A549 (cell line): ENCODE measurements around the gene TJP1. TPM values are rescaled to one million over a fixed set of nuclear protein-coding genes. Genes with fewer than 3 reads are reported as not detected.

Source experiments
- ATAC-seq, 2 experiments: fragments of 200-7000 bp in 1 of 2; fragments of >200 bp in 1 of 2; cut with Nextera tagmentation in 1 of 2; cut with Tn5 transposase in 1 of 2; 3 replicates each; pipeline versions ENCODE4 v1.8.0 to v1.9.1; 2018 to 2020; ENCODE audit warnings: mild to moderate bottlenecking in 1 of 2, moderate library complexity in 1 of 2
- CTCF ChIA-PET: fragments of 300-600 bp; sonication (Branson Sonifier 250); formaldehyde crosslinking; extraction: SDS; loops from one replicate; lab custom pipeline; 2021; ENCODE audit warnings: antibody characterized with exemption, inconsistent platforms; lab: Yijun Ruan, JAX
- POLR2A ChIA-PET: fragments of 350-600 bp; formaldehyde crosslinking; extraction: SDS; loops from one replicate; lab custom pipeline; 2021; ENCODE audit warnings: antibody characterized with exemption, inconsistent platforms; lab: Yijun Ruan, JAX
- DNase-seq, 2 experiments: peaks; one replicate each; pipeline versions ENCODE4 v3.0.0 to v3.0.0-alpha.2; 2011 to 2016; ENCODE audit warnings: low read depth in 1 of 2, low spot score in 1 of 2
- FAIRE-seq: peaks from 2 replicates; lab custom pipeline; 2011; peaks lifted over from hg19 to GRCh38; lab: Jason Lieb, UNC
- H3K27ac ChIP-seq, 2 experiments: fragments of >200 bp; sonication (Bioruptor Twin); formaldehyde crosslinking; 3 replicates each; pipeline ENCODE4 v1.5.1; 2016 to 2017
- H3K4me1 ChIP-seq: fragments of >200 bp; sonication (Bioruptor Twin); formaldehyde crosslinking; 3 replicates; pipeline ENCODE4 v1.6.1; 2016
- H3K4me2 ChIP-seq: fragments of >200 bp; sonication (Bioruptor Twin); formaldehyde crosslinking; 3 replicates; pipeline ENCODE4 v1.6.1; 2016
- H3K4me3 ChIP-seq: fragments of >200 bp; sonication (Bioruptor Twin); formaldehyde crosslinking; 3 replicates; pipeline ENCODE4 v1.5.1; 2016
- H3K9me3 ChIP-seq: fragments of >200 bp; sonication (Bioruptor Twin); formaldehyde crosslinking; 3 replicates; pipeline ENCODE4 v1.6.1; 2016
- CBX2 ChIP-seq: fragments of 200-600 bp; sonication (generic); IDR thresholded peaks from 2 replicates; pipeline ENCODE4 v1.6.1; 2016; ENCODE audit warnings: low read depth, mild to moderate bottlenecking, borderline replicate concordance
- CHD2 ChIP-seq: fragments of 150-350 bp; IDR thresholded peaks from 2 replicates; pipeline ENCODE4 v1.6.1; 2014; ENCODE audit warnings: low read length; ENCODE audit not compliant: partially characterized antibody
- EHMT2 ChIP-seq: fragments of 200-600 bp; sonication (generic); IDR thresholded peaks from 2 replicates; pipeline ENCODE4 v1.6.1; 2016; ENCODE audit warnings: antibody characterized with exemption, low read depth, mild to moderate bottlenecking, moderate library complexity
- EP300 ChIP-seq, 2 experiments: fragments of >200 bp; sonication (Bioruptor Twin); formaldehyde crosslinking; IDR thresholded peaks; 2 replicates in 1 of 2; 3 replicates in 1 of 2; pipeline ENCODE4 v1.6.1; 2016 to 2017
- FOSL2 ChIP-seq, 2 experiments: fragments of 450-650 bp in 1 of 2; fragments of >200 bp in 1 of 2; sonication (Bioruptor Twin) in 1 of 2; formaldehyde crosslinking; IDR thresholded peaks; 2 replicates each; pipeline versions ENCODE4 v1.5.0 to v1.6.1; 2016 to 2020; ENCODE audit warnings: mild to moderate bottlenecking in 1 of 2, moderate library complexity in 1 of 2
- HOXB13 ChIP-seq: fragments of 250-450 bp; sonication (Bioruptor Pico); IDR thresholded peaks from 2 replicates; pipeline ENCODE4 v1.5.0; 2020; ENCODE audit warnings: low read depth, mild to moderate bottlenecking, moderate library complexity
- HOXB5 ChIP-seq: fragments of 250-450 bp; sonication (Bioruptor Pico); IDR thresholded peaks from 2 replicates; pipeline ENCODE4 v1.5.0; 2020; ENCODE audit warnings: mild to moderate bottlenecking, moderate library complexity
- MYC ChIP-seq: IDR thresholded peaks from 2 replicates; pipeline ENCODE4 v1.6.1; 2012; ENCODE audit warnings: mild to moderate bottlenecking, inconsistent platforms, low read length, improper control_type of control experiment, borderline replicate concordance
- NFE2L2 ChIP-seq: fragments of 150-350 bp; conservative IDR thresholded peaks from 2 replicates; pipeline ENCODE4 v1.6.1; 2014; ENCODE audit warnings: low read length
- POLR2AphosphoS2 ChIP-seq: conservative IDR thresholded peaks from 2 replicates; pipeline ENCODE4 v1.6.1; 2012; ENCODE audit warnings: low read length, improper control_type of control experiment, inconsistent platforms
- RAD21 ChIP-seq, 2 experiments: fragments of >200 bp in 1 of 2; sonication (Bioruptor Twin) in 1 of 2; formaldehyde crosslinking in 1 of 2; IDR thresholded peaks in 1 of 2; conservative IDR thresholded peaks in 1 of 2; 2 replicates in 1 of 2; 3 replicates in 1 of 2; pipeline ENCODE4 v1.6.1; 2012 to 2018; ENCODE audit warnings: inconsistent platforms in 1 of 2
- RCOR1 ChIP-seq: fragments of 150-350 bp; IDR thresholded peaks from 2 replicates; pipeline ENCODE4 v1.6.1; 2014; ENCODE audit warnings: antibody characterized with exemption, low read length, low read depth
- RFX5 ChIP-seq: fragments of 450-650 bp; IDR thresholded peaks from 2 replicates; pipeline ENCODE4 v1.7.1; 2014; ENCODE audit warnings: antibody characterized with exemption, mild to moderate bottlenecking, moderate library complexity
- RNF2 ChIP-seq: fragments of 200-600 bp; sonication (generic); IDR thresholded peaks from 2 replicates; pipeline ENCODE4 v1.6.1; 2016; ENCODE audit warnings: low read depth, mild to moderate bottlenecking, antibody characterized with exemption, moderate library complexity, borderline replicate concordance
- SMC3 ChIP-seq: fragments of >200 bp; sonication (Bioruptor Twin); formaldehyde crosslinking; IDR thresholded peaks from 3 replicates; pipeline ENCODE4 v1.6.1; 2018; ENCODE audit warnings: inconsistent platforms
- ZNF302 ChIP-seq: fragments of 250-450 bp; sonication (Bioruptor Pico); IDR thresholded peaks from 2 replicates; pipeline ENCODE4 v1.9.0; 2021; ENCODE audit warnings: inconsistent platforms, mild to moderate bottlenecking, moderate library complexity
- WGBS: methylation state at CpG from one replicate; pipeline ENCODE4 v1.1.6; 2017; ENCODE audit errors: missing lambda C conversion rate; 5-methylcytosine and 5-hydroxymethylcytosine counted together
- polyA plus RNA-seq, 4 experiments: library from polyadenylated mRNA; depleted of rRNA in 3 of 4; stranded (reverse); fragments of >200 nt; fragmentation: RNase III in 1 of 4; extraction: RNeasy Plus Mini Kit Qiagen cat#74134 plus additional on column Dnase treatment in 1 of 4; gene quantifications; 2 replicates in 3 of 4; 3 replicates in 1 of 4; pipeline ENCODE4 v1.2.3, GENCODE V29; 2011 to 2017
- TF ChIP-seq, protein P1 (sequence below): fragments of 450-650 bp; IDR thresholded peaks from 2 replicates; pipeline ENCODE4 v1.6.1; 2014; ENCODE audit warnings: antibody characterized with exemption
- TF ChIP-seq, protein P2 (sequence below): IDR thresholded peaks from 2 replicates; pipeline ENCODE4 v1.6.1; 2012; ENCODE audit warnings: low read depth, borderline replicate concordance
- TF ChIP-seq, protein P3 (sequence below): fragments of 250-450 bp; sonication (Bioruptor Pico); IDR thresholded peaks from 2 replicates; pipeline ENCODE4 v1.5.0; 2021; ENCODE audit warnings: mild to moderate bottlenecking, moderate library complexity, borderline replicate concordance
- TF ChIP-seq, protein P4 (sequence below): IDR thresholded peaks from 2 replicates; pipeline ENCODE4 v1.6.1; 2012
- TF ChIP-seq, protein P5 (sequence below): fragments of >200 bp; sonication (Bioruptor Twin); formaldehyde crosslinking; IDR thresholded peaks from 3 replicates; pipeline ENCODE4 v1.6.1; 2016

TJP1 gene
- polyA plus RNA-seq, 2 of the 4 experiments (the other 2 are of a cell fraction): 55.0 to 179 TPM

DNA sequence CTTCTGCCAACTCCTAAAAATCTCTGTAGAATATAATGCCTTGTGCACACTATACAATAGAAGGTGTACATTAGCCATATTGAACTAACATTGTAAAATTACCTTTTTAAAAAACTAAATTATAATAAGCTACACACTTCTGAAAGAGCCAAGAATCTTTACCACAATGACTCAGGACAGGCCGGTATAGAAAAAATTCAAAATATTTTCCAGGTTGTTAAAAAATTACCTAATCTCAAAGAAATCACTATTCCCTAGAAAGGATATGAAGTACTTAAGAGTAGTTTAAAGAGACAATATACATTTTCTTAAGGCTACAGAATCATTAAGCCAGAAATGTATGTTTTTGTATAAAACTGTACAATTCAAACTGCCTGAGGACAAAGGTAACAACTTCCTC is 48.5 kb downstream of the TJP1 start:
- peaks cover 67% of the 10 kb centered on the region for H3K4me1 ChIP-seq
- no peak for DNase-seq
- POLR2A ChIA-PET: no interaction called here
- CTCF ChIA-PET: interaction anchor here (0.9 to 1.1 kb wide), 2 partner anchors 26 to 267 kb away, joined by 3 read pairs; no protein-coding TSS in a partner anchor
- WGBS: 31% methylated on average over 1 of the region's 1 CpG
- no peak overlapping the region for H3K4me3 ChIP-seq
- peak; percentile 7 for FAIRE-seq
- H3K27ac ChIP-seq: peak overlapping the region; percentile 71 to 82
- peak overlapping the region; percentile 76; the same call in 2 of the 3 replicates for H3K4me2 ChIP-seq
- ATAC-seq: no peak
- TF ChIP-seq EP300 (IDR thresholded peaks at IDR 0.05): no peak
- no peak for TF ChIP-seq FOSL2 (IDR thresholded peaks at IDR 0.05)
- TF ChIP-seq FOSL2 (CRISPR knock-in tag; IDR thresholded peaks at IDR 0.05): no peak
- TF ChIP-seq, protein P1, sequence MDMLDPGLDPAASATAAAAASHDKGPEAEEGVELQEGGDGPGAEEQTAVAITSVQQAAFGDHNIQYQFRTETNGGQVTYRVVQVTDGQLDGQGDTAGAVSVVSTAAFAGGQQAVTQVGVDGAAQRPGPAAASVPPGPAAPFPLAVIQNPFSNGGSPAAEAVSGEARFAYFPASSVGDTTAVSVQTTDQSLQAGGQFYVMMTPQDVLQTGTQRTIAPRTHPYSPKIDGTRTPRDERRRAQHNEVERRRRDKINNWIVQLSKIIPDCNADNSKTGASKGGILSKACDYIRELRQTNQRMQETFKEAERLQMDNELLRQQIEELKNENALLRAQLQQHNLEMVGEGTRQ: no peak
- TF ChIP-seq, protein P2, sequence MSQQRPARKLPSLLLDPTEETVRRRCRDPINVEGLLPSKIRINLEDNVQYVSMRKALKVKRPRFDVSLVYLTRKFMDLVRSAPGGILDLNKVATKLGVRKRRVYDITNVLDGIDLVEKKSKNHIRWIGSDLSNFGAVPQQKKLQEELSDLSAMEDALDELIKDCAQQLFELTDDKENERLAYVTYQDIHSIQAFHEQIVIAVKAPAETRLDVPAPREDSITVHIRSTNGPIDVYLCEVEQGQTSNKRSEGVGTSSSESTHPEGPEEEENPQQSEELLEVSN: no peak
- TF ChIP-seq, protein P3, sequence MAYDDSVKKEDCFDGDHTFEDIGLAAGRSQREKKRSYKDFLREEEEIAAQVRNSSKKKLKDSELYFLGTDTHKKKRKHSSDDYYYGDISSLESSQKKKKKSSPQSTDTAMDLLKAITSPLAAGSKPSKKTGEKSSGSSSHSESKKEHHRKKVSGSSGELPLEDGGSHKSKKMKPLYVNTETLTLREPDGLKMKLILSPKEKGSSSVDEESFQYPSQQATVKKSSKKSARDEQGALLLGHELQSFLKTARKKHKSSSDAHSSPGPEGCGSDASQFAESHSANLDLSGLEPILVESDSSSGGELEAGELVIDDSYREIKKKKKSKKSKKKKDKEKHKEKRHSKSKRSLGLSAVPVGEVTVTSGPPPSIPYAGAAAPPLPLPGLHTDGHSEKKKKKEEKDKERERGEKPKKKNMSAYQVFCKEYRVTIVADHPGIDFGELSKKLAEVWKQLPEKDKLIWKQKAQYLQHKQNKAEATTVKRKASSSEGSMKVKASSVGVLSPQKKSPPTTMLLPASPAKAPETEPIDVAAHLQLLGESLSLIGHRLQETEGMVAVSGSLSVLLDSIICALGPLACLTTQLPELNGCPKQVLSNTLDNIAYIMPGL: no peak
- no peak for TF ChIP-seq HOXB5 (CRISPR knock-in tag)
- no peak for TF ChIP-seq RAD21 (conservative IDR thresholded peaks at IDR 0.05 in 1 of 2, IDR thresholded peaks at IDR 0.05 in 1 of 2)
- no peak for TF ChIP-seq ZNF302 (CRISPR knock-in tag)
- H3K9me3 ChIP-seq: no peaks in the 10 kb centered on the region

DNA sequence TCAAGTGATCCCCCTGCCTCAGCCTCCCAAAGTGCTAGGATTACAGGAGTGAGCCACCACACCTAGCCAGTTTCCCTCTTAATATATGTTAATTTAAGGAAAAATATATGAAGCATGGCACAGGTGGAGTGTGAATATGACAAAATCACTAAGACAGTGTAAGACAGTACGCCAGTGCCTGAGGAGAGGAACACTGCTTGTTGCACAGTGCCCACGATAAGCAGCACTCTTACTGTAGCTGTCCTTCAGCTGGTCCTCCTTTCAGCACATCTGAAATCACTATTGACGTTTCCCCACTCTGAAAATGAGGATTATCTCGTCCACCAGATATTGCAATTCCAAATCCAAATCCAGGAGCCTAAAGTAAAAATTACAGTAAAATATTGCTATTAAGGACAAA is 49.3 kb downstream of the TJP1 start:
- peak overlapping the region in 1 of 2 experiments; percentile 49; a peak in 2 of 6 replicates for H3K27ac ChIP-seq
- ATAC-seq (no peak), DNase-seq (no peak)
- 92% methylated on average over 4 of the region's 4 CpGs for WGBS
- POLR2A ChIA-PET: no interaction called here
- peaks cover 60% of the 10 kb centered on the region for H3K4me1 ChIP-seq
- no peak for TF ChIP-seq NFE2L2
- TF ChIP-seq RNF2: no peak
- no peak for TF ChIP-seq HOXB13 (CRISPR knock-in tag)
- TF ChIP-seq ZNF302 (CRISPR knock-in tag): no peak
- TF ChIP-seq, protein P1: no peak
- no peak for TF ChIP-seq RFX5
- TF ChIP-seq SMC3: no peak
- TF ChIP-seq CHD2: no peak
- no peak for TF ChIP-seq EHMT2
- TF ChIP-seq MYC: no peak
- no peak for TF ChIP-seq CBX2
- TF ChIP-seq, protein P4, sequence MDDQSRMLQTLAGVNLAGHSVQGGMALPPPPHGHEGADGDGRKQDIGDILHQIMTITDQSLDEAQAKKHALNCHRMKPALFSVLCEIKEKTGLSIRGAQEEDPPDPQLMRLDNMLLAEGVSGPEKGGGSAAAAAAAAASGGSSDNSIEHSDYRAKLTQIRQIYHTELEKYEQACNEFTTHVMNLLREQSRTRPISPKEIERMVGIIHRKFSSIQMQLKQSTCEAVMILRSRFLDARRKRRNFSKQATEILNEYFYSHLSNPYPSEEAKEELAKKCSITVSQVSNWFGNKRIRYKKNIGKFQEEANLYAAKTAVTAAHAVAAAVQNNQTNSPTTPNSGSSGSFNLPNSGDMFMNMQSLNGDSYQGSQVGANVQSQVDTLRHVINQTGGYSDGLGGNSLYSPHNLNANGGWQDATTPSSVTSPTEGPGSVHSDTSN: no peak
- TF ChIP-seq RCOR1: no peak
- TF ChIP-seq, protein P5, sequence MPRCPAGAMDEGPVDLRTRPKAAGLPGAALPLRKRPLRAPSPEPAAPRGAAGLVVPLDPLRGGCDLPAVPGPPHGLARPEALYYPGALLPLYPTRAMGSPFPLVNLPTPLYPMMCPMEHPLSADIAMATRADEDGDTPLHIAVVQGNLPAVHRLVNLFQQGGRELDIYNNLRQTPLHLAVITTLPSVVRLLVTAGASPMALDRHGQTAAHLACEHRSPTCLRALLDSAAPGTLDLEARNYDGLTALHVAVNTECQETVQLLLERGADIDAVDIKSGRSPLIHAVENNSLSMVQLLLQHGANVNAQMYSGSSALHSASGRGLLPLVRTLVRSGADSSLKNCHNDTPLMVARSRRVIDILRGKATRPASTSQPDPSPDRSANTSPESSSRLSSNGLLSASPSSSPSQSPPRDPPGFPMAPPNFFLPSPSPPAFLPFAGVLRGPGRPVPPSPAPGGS: no peak
- no peak for TF ChIP-seq POLR2AphosphoS2
- TF ChIP-seq RAD21 (conservative IDR thresholded peaks at IDR 0.05 in 1 of 2, IDR thresholded peaks at IDR 0.05 in 1 of 2): no peak
- TF ChIP-seq, protein P3: no peak
- TF ChIP-seq, all 56 proteins: peak for 0
- CTCF ChIA-PET: no interaction called here
- no peaks in the 10 kb centered on the region for H3K9me3 ChIP-seq
- H3K4me3 ChIP-seq: no peak overlapping the region
- H3K4me2 ChIP-seq: no peak overlapping the region
- no peak for FAIRE-seq
